ENCODE measurements around the gene KLHL26. TPM values are rescaled to one million over a fixed set of nuclear protein-coding genes. Genes with fewer than 3 reads are reported as not detected.

KLHL26 gene
- total and polyA plus RNA-seq, 12 donors = 3.4 to 8.2 (median 6.3) TPM

GRCh38 chr19:18613589-18614234 is 23.1 kb upstream of the KLHL26 start:
- H3K4me1 ChIP-seq = peaks cover 16 to 35% (median 25%) of the 10 kb centered on the region in 9 donors
- H3K4me3 ChIP-seq = no peak overlapping the region
- no peak for TF ChIP-seq CTCF (IDR thresholded peaks at IDR 0.05)
- intact Hi-C loops (cut with DNase I) = no loop called here
- DNase-seq = no peak
- H3K9me3 ChIP-seq = no peaks in the 10 kb centered on the region
- H3K27ac ChIP-seq = no peak overlapping the region
- no peaks in the 10 kb centered on the region for H3K36me3 ChIP-seq
- WGBS, 2 donors = 27 to 36% methylated on average over 21 to 23 of the region's 23 CpGs
- peak in 1 of 8 donors; percentile 10 for ATAC-seq
- H3K27me3 ChIP-seq = peaks cover 26 to 95% (median 86%) of the 10 kb centered on the region in 7 donors

- Histone ChIP-seq H3K27me3 (peaks cover 20 to 73% (median 67%) of the 10 kb centered on the region in 7 donors), H3K9me3 (no peaks in the 10 kb centered on the region), H3K4me3 (no peak overlapping the region), H3K4me1 (peaks cover 13 to 28% (median 18%) of the 10 kb centered on the region in 9 donors), H3K27ac (no peak overlapping the region), H3K36me3 (no peaks in the 10 kb centered on the region)
- 91 to 95% methylated on average over 3 of the region's 3 CpGs for WGBS, 2 donors
- no peak for ATAC-seq
- intact Hi-C loops (cut with DNase I) = no loop called here
- TF ChIP-seq CTCF (IDR thresholded peaks at IDR 0.05) = no peak
- DNase-seq = no peak
Observed at GRCh38 chr19:18616023-18616422, 20.8 kb upstream of the KLHL26 start.

GRCh38 chr19:18617562-18617961 is 19.3 kb upstream of the KLHL26 start:
- ATAC-seq (no peak), DNase-seq (no peak)

GRCh38 chr19:18618236-18618635 is 18.6 kb upstream of the KLHL26 start:
- no peaks in the 10 kb centered on the region for H3K9me3 ChIP-seq
- DNase-seq = no peak
- no peak overlapping the region for H3K4me3 ChIP-seq
- peaks cover 0 to 7% (median 0%) of the 10 kb centered on the region in 9 donors for H3K4me1 ChIP-seq
- H3K36me3 ChIP-seq = no peaks in the 10 kb centered on the region
- TF ChIP-seq CTCF (IDR thresholded peaks at IDR 0.05) = no peak
- ATAC-seq = no peak
- 90 to 94% methylated on average over 13 of the region's 13 CpGs for WGBS, 2 donors
- intact Hi-C loops (cut with DNase I) = no loop called here
- H3K27me3 ChIP-seq = peaks cover 4 to 51% (median 45%) of the 10 kb centered on the region in 7 donors
- H3K27ac ChIP-seq = no peak overlapping the region

More at GRCh38 chr19:18617562-18617961, 19.3 kb upstream of the KLHL26 start:
- Histone ChIP-seq H3K27ac (no peak overlapping the region), H3K4me1 (peaks cover 0 to 12% (median 3%) of the 10 kb centered on the region in 9 donors), H3K9me3 (no peaks in the 10 kb centered on the region), H3K4me3 (no peak overlapping the region), H3K36me3 (no peaks in the 10 kb centered on the region), H3K27me3 (peaks cover 9 to 58% (median 52%) of the 10 kb centered on the region in 7 donors)
- no peak for TF ChIP-seq CTCF (IDR thresholded peaks at IDR 0.05)
- intact Hi-C loops (cut with DNase I) = no loop called here
